Measurements from ENCODE around the gene BAHCC1. TPM values are rescaled to one million over a fixed set of nuclear protein-coding genes. Genes with fewer than 3 reads are reported as not detected.
A peak's percentile ranks its signal among the peaks of the same experiment; 100 is the strongest.

The BAHCC1 gene
- total and polyA plus RNA-seq, 2 of the 8 experiments (the other 6 are each of a cell fraction or from before 2014, with no cell fraction given) = 0.26 to 0.58 TPM

DNA sequence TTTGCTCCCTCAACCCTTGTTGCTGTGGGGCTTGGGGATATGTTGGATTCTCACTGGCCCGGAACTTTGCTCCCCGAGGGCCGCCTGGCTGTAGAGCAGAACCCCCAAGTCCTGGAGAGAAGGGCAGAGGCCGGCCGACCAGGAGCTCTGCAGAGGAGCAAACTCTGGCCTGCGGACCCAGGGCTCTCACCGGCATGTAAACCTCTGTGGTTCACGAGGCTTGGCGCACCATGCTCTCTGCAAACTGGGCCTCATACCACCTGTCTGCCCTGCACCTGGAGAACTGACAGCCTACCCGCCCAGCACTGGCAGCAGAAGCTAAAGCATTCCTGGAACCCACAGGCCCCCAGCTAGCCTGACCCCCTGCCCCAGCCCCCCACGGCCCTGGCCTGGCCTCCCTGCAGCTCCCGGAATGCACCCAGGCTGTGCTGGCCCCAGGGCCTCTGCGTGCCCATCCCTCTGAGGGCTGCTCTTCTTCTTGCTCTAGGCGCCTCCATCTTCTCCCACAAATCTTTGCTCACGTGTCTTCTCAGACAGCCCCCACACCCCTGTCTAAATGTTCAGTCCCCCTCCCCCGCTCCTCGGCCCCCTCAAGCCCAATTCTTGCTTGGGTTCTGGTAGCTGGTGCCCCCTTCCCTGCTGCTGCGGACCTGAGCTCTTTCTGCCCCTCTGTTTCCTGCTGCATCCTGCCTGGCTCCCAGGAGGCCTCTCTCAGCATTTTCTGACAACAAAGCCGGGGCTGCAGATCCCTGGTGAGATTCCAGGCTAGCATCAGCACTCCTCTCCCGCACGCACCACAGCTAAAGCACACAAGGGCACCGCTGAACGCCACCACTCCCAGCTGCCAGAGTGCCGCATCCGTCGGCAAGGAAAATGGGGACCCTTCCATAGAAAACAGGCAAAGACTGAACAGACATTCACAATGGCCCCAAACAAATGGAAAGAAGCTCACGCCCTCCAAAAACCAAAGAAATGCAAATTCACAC is 94.0 kb downstream of the BAHCC1 start:
- no peak for DNase-seq (ENCODE audit: low read depth in 1 of 2, low spot score in 2 of 2)
- TF ChIP-seq, protein P1, sequence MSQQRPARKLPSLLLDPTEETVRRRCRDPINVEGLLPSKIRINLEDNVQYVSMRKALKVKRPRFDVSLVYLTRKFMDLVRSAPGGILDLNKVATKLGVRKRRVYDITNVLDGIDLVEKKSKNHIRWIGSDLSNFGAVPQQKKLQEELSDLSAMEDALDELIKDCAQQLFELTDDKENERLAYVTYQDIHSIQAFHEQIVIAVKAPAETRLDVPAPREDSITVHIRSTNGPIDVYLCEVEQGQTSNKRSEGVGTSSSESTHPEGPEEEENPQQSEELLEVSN (IDR thresholded peaks at IDR 0.05) = peak; percentile 45; the same call in 1 of the 2 replicates
- TF ChIP-seq BRCA1 (IDR thresholded peaks at IDR 0.05; ENCODE audit: low read depth, low read length) = no peak
- no peak for TF ChIP-seq RAD21 (IDR thresholded peaks at IDR 0.05 in 1 of 2, conservative IDR thresholded peaks at IDR 0.05 in 1 of 2; ENCODE audit: low read depth in 2 of 2, low read length in 2 of 2)
- TF ChIP-seq FOSL1 (IDR thresholded peaks at IDR 0.05; ENCODE audit: insufficient read depth, low read depth, low read length) = no peak
- peak; percentile 43; the same call in 1 of the 2 replicates for TF ChIP-seq YY1 (IDR thresholded peaks at IDR 0.05; ENCODE audit: low read depth, low read length)
- TF ChIP-seq, protein P2, sequence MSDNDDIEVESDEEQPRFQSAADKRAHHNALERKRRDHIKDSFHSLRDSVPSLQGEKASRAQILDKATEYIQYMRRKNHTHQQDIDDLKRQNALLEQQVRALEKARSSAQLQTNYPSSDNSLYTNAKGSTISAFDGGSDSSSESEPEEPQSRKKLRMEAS (IDR thresholded peaks at IDR 0.05) = peak; percentile 63
- Histone ChIP-seq H3K4me3 (ENCODE audit: extremely low read depth in 1 of 4, insufficient read depth in 2 of 4, low read depth in 3 of 4, low read length in 4 of 4) (peak overlapping the region in 2 of 4 experiments; percentile 7 to 11; a peak in 3 of 8 replicates), H3K56ac (replicated peaks; ENCODE audit: insufficient read length, low read depth, low read length) (no peak overlapping the region), H3K23me2 (ENCODE audit: low read depth, low read length) (peaks cover 2% of the 10 kb centered on the region; the same call in 1 of the 2 replicates), H2AFZ (ENCODE audit: low read length) (no peak overlapping the region), H3K79me1 (ENCODE audit: low read depth, low read length) (no peaks in the 10 kb centered on the region), H3K9me3 (ENCODE audit: insufficient read depth in 2 of 2, low read depth in 1 of 2, low read length in 1 of 2) (no peaks in the 10 kb centered on the region), H4K91ac (replicated peaks; ENCODE audit: insufficient read length, low read length) (peak overlapping the region; percentile 68), H3K27me3 (replicated peaks in 1 of 4; ENCODE audit: control insufficient read depth in 3 of 4, extremely low read depth in 1 of 4, insufficient read depth in 3 of 4, low read length in 3 of 4) (peaks cover 0 to 9% (median 6%) of the 10 kb centered on the region in 4 experiments; a peak in 3 of 7 replicates), H2BK15ac (ENCODE audit: low read length) (peak overlapping the region; percentile 18; the same call in 1 of the 2 replicates), H3K4ac (replicated peaks; ENCODE audit: insufficient read length, low read depth, low read length) (peak overlapping the region; percentile 87), H3K14ac (ENCODE audit: insufficient read length) (no peak overlapping the region), H2BK120ac (replicated peaks; ENCODE audit: low read depth, low read length) (no peak overlapping the region), H4K20me1 (replicated peaks in 1 of 2; ENCODE audit: control insufficient read depth in 1 of 2, insufficient read depth in 2 of 2, low read length in 2 of 2) (no peaks in the 10 kb centered on the region), H3K18ac (ENCODE audit: extremely low read depth, low read length) (peak overlapping the region; percentile 78), H3K9ac (replicated peaks in 1 of 4; ENCODE audit: extremely low read depth in 1 of 4, low read depth in 3 of 4, low read length in 3 of 4) (no peak overlapping the region), H2AK5ac (ENCODE audit: low read depth, low read length) (0 out of 2 replicates have a peak overlapping the region, but pooled peaks have one; percentile 11), H3K23ac (ENCODE audit: insufficient read length) (no peak overlapping the region), H3K79me2 (ENCODE audit: control insufficient read depth in 1 of 2, insufficient read depth in 2 of 2, low read length in 2 of 2) (no peaks in the 10 kb centered on the region), H2BK20ac (ENCODE audit: low read length) (peak overlapping the region; percentile 93), H2BK12ac (ENCODE audit: low read depth, low read length) (peak overlapping the region; percentile 90; the same call in 1 of the 2 replicates), H3K36me3 (ENCODE audit: control insufficient read depth in 2 of 4, insufficient read depth in 4 of 4, low read length in 3 of 4) (no peaks in the 10 kb centered on the region), H3K4me1 (replicated peaks in 1 of 4; ENCODE audit: control insufficient read depth in 3 of 4, insufficient read depth in 4 of 4, low read length in 3 of 4) (peaks cover 6 to 32% (median 24%) of the 10 kb centered on the region in 4 experiments), H2BK5ac (ENCODE audit: low read depth, low read length) (peak overlapping the region; percentile 92; the same call in 1 of the 2 replicates), H4K5ac (ENCODE audit: insufficient read length, low read depth, low read length) (peak overlapping the region; percentile 39), H4K8ac (ENCODE audit: extremely low read depth, insufficient read depth, low read length) (peak overlapping the region; percentile 45; the same call in 1 of the 2 replicates), H3K4me2 (ENCODE audit: insufficient read depth in 1 of 2, low read depth in 2 of 2, low read length in 2 of 2) (peak overlapping the region; percentile 59 to 62), H3K27ac (ENCODE audit: low read depth, low read length) (no peak overlapping the region)
- ChIA-PET POLR2A (ENCODE audit: partially characterized antibody) (interaction anchor here (0.6 to 35.8 kb wide), 14 partner anchors 7 to 697 kb away, joined by 3 to 1004 read pairs (median 4); partner anchors contain the start of genes ACTG1, FSCN2, NDUFAF8 and TEPSIN), CTCF (ENCODE audit: partially characterized antibody) (interaction anchor here (0.6 to 2.7 kb wide), 11 partner anchors 9 to 251 kb away, joined by 3 to 16 read pairs (median 4); no protein-coding TSS in a partner anchor)
- WGBS, 2 experiments (ENCODE audit: extremely low coverage in 1 of 2, insufficient coverage in 1 of 2, insufficient read length in 1 of 2, insufficient replicate concordance in 2 of 2, low coverage in 1 of 2, low lambda C conversion rate in 2 of 2, missing lambda C conversion rate in 1 of 2) = 43% methylated on average over 23 of the region's 27 CpGs; no CpG with 5 or more reads in 1 of the 2 experiments
- no peak for FAIRE-seq

Measured in H1 (cell line).